ENCODE data around the gene AAK1. TPM values are rescaled to one million over a fixed set of nuclear protein-coding genes. Genes with fewer than 3 reads are reported as not detected.

AAK1 gene
- polyA plus RNA-seq, 1 donor (not counting 4 experiments of a cell fraction or from before 2014, with no cell fraction given), result 12.3 TPM

DNA sequence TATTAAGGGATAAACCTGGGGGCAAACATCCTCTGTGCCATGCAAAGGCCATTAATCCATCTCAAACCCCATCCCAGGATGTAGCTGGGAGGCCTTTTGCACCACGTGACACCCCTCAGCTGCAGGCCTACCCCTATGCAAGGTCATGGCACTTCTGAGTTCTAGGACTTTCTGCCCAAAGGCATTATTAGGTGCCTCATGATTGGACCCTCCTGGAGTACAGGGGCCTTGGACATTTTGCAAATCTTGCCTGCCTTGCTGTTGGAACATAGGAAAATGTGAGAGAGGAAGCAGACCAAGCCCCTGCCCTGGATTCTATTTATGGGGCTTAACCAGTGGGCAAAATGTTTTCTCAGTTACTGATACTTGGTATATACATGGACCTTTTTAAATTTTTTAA is 162.1 kb downstream of the AAK1 start:
- Histone ChIP-seq H3K36me3 (ENCODE audit: control insufficient read depth in 2 of 2, extremely low read depth in 1 of 2, insufficient read depth in 2 of 2, low read length in 2 of 2) (peaks cover 0 to 9% of the 10 kb centered on the region in 2 experiments), H3K27me3 (ENCODE audit: control insufficient read depth, extremely low read depth, insufficient read depth, low read length) (no peaks in the 10 kb centered on the region), H2AFZ (ENCODE audit: control insufficient read depth, low read length) (no peak overlapping the region), H3K4me3 (ENCODE audit: control insufficient read depth in 2 of 3, extremely low read depth in 1 of 3, insufficient read depth in 2 of 3, low read depth in 1 of 3, low read length in 3 of 3) (no peak overlapping the region), H3K27ac (ENCODE audit: control insufficient read depth, insufficient read depth, low read length) (no peak overlapping the region), H4K20me1 (ENCODE audit: control insufficient read depth, extremely low read depth, insufficient read depth, low read length) (no peaks in the 10 kb centered on the region), H3K9me1 (ENCODE audit: control insufficient read depth, extremely low read depth, insufficient read depth, low read length) (no peaks in the 10 kb centered on the region), H3K4me2 (ENCODE audit: control insufficient read depth, extremely low read depth, insufficient read depth, low read depth, low read length) (no peak overlapping the region), H3K79me2 (ENCODE audit: control insufficient read depth, insufficient read depth, low read length) (no peaks in the 10 kb centered on the region), H3K9me3 (ENCODE audit: control insufficient read depth, low read depth, low read length) (no peaks in the 10 kb centered on the region), H3K9ac (ENCODE audit: control insufficient read depth, extremely low read depth, insufficient read depth, low read length) (no peak overlapping the region), H3K4me1 (ENCODE audit: control insufficient read depth, extremely low read depth, insufficient read depth, low read length) (no peaks in the 10 kb centered on the region)
- no peak for DNase-seq (ENCODE audit: low read depth, low spot score)
- FAIRE-seq, result no peak
- TF ChIP-seq, protein P1, sequence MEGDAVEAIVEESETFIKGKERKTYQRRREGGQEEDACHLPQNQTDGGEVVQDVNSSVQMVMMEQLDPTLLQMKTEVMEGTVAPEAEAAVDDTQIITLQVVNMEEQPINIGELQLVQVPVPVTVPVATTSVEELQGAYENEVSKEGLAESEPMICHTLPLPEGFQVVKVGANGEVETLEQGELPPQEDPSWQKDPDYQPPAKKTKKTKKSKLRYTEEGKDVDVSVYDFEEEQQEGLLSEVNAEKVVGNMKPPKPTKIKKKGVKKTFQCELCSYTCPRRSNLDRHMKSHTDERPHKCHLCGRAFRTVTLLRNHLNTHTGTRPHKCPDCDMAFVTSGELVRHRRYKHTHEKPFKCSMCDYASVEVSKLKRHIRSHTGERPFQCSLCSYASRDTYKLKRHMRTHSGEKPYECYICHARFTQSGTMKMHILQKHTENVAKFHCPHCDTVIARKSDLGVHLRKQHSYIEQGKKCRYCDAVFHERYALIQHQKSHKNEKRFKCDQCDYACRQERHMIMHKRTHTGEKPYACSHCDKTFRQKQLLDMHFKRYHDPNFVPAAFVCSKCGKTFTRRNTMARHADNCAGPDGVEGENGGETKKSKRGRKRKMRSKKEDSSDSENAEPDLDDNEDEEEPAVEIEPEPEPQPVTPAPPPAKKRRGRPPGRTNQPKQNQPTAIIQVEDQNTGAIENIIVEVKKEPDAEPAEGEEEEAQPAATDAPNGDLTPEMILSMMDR (optimal IDR thresholded peaks at IDR 0.05 in 1 of 3, IDR thresholded peaks at IDR 0.05 in 1 of 3, conservative IDR thresholded peaks at IDR 0.05 in 1 of 3; ENCODE audit: extremely low read depth in 1 of 3, insufficient read depth in 2 of 3, low read length in 3 of 3), result no peak
- TF ChIP-seq EZH2 (IDR thresholded peaks at IDR 0.05; ENCODE audit: low read length), result no peak
- dilution Hi-C loops (cut with MboI; ENCODE audit: extremely low pct_ligation_motif_present, low sequenced_read_pairs), result no loop called here

DNA sequence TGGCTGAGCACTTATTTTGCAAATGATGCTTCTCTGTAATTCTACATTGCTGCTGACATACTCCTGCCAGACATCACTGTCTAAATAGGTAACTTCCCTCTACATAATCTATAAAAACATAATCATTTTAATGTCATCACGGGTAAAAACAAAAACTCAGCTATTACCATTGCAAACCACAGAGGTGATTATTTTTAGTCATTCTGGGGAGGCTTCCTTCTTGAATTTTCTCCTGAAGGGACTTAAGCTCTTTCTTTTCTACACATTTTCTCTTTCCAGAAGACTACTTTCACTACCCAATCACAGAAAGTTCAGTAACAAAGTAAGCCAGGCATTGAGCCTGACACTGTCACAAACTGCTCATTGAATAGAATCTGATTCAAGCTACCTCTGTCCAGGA is 165.9 kb downstream of the AAK1 start:
- Histone ChIP-seq H3K4me1 (ENCODE audit: control insufficient read depth, extremely low read depth, insufficient read depth, low read length) (no peaks in the 10 kb centered on the region), H3K27ac (ENCODE audit: control insufficient read depth, insufficient read depth, low read length) (no peak overlapping the region), H4K20me1 (ENCODE audit: control insufficient read depth, extremely low read depth, insufficient read depth, low read length) (no peaks in the 10 kb centered on the region), H3K9me3 (ENCODE audit: control insufficient read depth, low read depth, low read length) (no peaks in the 10 kb centered on the region), H3K9me1 (ENCODE audit: control insufficient read depth, extremely low read depth, insufficient read depth, low read length) (no peaks in the 10 kb centered on the region), H3K9ac (ENCODE audit: control insufficient read depth, extremely low read depth, insufficient read depth, low read length) (no peak overlapping the region), H3K36me3 (ENCODE audit: control insufficient read depth in 2 of 2, extremely low read depth in 1 of 2, insufficient read depth in 2 of 2, low read length in 2 of 2) (peaks cover 0 to 9% of the 10 kb centered on the region in 2 experiments), H3K4me3 (ENCODE audit: control insufficient read depth in 2 of 3, extremely low read depth in 1 of 3, insufficient read depth in 2 of 3, low read depth in 1 of 3, low read length in 3 of 3) (no peak overlapping the region), H3K79me2 (ENCODE audit: control insufficient read depth, insufficient read depth, low read length) (no peaks in the 10 kb centered on the region), H2AFZ (ENCODE audit: control insufficient read depth, low read length) (no peak overlapping the region), H3K27me3 (ENCODE audit: control insufficient read depth, extremely low read depth, insufficient read depth, low read length) (no peaks in the 10 kb centered on the region), H3K4me2 (ENCODE audit: control insufficient read depth, extremely low read depth, insufficient read depth, low read depth, low read length) (no peak overlapping the region)
- DNase-seq (ENCODE audit: low read depth, low spot score) (no peak), FAIRE-seq (no peak)
- TF ChIP-seq, protein P1 (optimal IDR thresholded peaks at IDR 0.05 in 1 of 3, IDR thresholded peaks at IDR 0.05 in 1 of 3, conservative IDR thresholded peaks at IDR 0.05 in 1 of 3; ENCODE audit: extremely low read depth in 1 of 3, insufficient read depth in 2 of 3, low read length in 3 of 3), result no peak
- no peak for TF ChIP-seq EZH2 (IDR thresholded peaks at IDR 0.05; ENCODE audit: low read length)
- dilution Hi-C loops (cut with MboI; ENCODE audit: extremely low pct_ligation_motif_present, low sequenced_read_pairs), result no loop called here

All from keratinocyte (primary cell).